IPS-15b (cell line): Measurements from ENCODE around the gene LIMS1.
"Not testable (repeated sequence)": the region's sequence is repeated elsewhere in the genome, so short reads cannot be mapped to it uniquely, and the experiment has no call there.

Source experiments
- H3K27me3 ChIP-seq: one replicate; pipeline ENCODE4 v1.6.1; 2013; ENCODE audit warnings: low read length; ENCODE audit not compliant: control insufficient read depth, insufficient read depth
- H3K36me3 ChIP-seq: one replicate; pipeline ENCODE4 v1.6.1; 2013; ENCODE audit warnings: low read length; ENCODE audit not compliant: control insufficient read depth, insufficient read depth
- H3K4me1 ChIP-seq: one replicate; pipeline ENCODE4 v1.6.1; 2013; ENCODE audit warnings: mild to moderate bottlenecking, low read length; ENCODE audit not compliant: control insufficient read depth, insufficient read depth
- H3K4me3 ChIP-seq: one replicate; pipeline ENCODE4 v1.5.1; 2013; ENCODE audit warnings: low read depth, low read length
- H3K9ac ChIP-seq: one replicate; pipeline ENCODE4 v1.6.1; 2013; ENCODE audit warnings: low read depth, mild to moderate bottlenecking, low read length
- H3K9me3 ChIP-seq: one replicate; pipeline ENCODE4 v1.6.1; 2013; ENCODE audit warnings: mild to moderate bottlenecking, low read length; ENCODE audit not compliant: control insufficient read depth, insufficient read depth

The LIMS1 gene

GRCh38 chr2:108591163-108591562 is 56.9 kb downstream of the LIMS1 start:
- Histone ChIP-seq H3K9me3 (no peaks in the 10 kb centered on the region), H3K36me3 (no peaks in the 10 kb centered on the region), H3K9ac (no peak overlapping the region), H3K4me1 (peaks cover 29% of the 10 kb centered on the region), H3K27me3 (no peaks in the 10 kb centered on the region), H3K4me3 (no peak overlapping the region)

GRCh38 chr2:108593547-108594098 is 59.4 kb downstream of the LIMS1 start:
- H3K4me1 ChIP-seq: peaks cover 24% of the 10 kb centered on the region

GRCh38 chr2:108594132-108594981 is 60.1 kb downstream of the LIMS1 start:
- Histone ChIP-seq H3K4me1 (peaks cover 24% of the 10 kb centered on the region), H3K9ac (no peak overlapping the region)

More at GRCh38 chr2:108593547-108594098, 59.4 kb downstream of the LIMS1 start:
- Histone ChIP-seq H3K36me3 (no peaks in the 10 kb centered on the region), H3K9ac (no peak overlapping the region), H3K4me3 (no peak overlapping the region), H3K27me3 (no peaks in the 10 kb centered on the region), H3K9me3 (no peaks in the 10 kb centered on the region)

GRCh38 chr2:108594982-108595464 is 60.8 kb downstream of the LIMS1 start:
- no peaks in the 10 kb centered on the region for H3K27me3 ChIP-seq
- H3K4me1 ChIP-seq: peaks cover 24% of the 10 kb centered on the region
- H3K4me3 ChIP-seq: no peak overlapping the region
- H3K9ac ChIP-seq: no peak overlapping the region
- no peaks in the 10 kb centered on the region for H3K9me3 ChIP-seq
- H3K36me3 ChIP-seq: no peaks in the 10 kb centered on the region

More at GRCh38 chr2:108594132-108594981, 60.1 kb downstream of the LIMS1 start:
- Histone ChIP-seq H3K36me3 (no peaks in the 10 kb centered on the region), H3K4me3 (no peak overlapping the region), H3K27me3 (no peaks in the 10 kb centered on the region), H3K9me3 (no peaks in the 10 kb centered on the region)

- H3K36me3 ChIP-seq, H3K27me3 ChIP-seq, H3K9me3 ChIP-seq, H3K9ac ChIP-seq, H3K4me3 ChIP-seq: not testable (repeated sequence)
- peaks cover 24% of the 10 kb centered on the region for H3K4me1 ChIP-seq
Measured at GRCh38 chr2:108595771-108596170, 61.5 kb downstream of the LIMS1 start.

GRCh38 chr2:108597105-108597744 is 63.0 kb downstream of the LIMS1 start:
- not testable (repeated sequence) for H3K9me3 ChIP-seq, H3K36me3 ChIP-seq, H3K27me3 ChIP-seq, H3K9ac ChIP-seq, H3K4me3 ChIP-seq
- peaks cover 24% of the 10 kb centered on the region for H3K4me1 ChIP-seq

GRCh38 chr2:108601199-108601598 is 66.9 kb downstream of the LIMS1 start:
- H3K4me3 ChIP-seq, H3K27me3 ChIP-seq, H3K36me3 ChIP-seq, H3K9me3 ChIP-seq, H3K4me1 ChIP-seq, H3K9ac ChIP-seq: not testable (repeated sequence)

- Histone ChIP-seq H3K9ac (no peak overlapping the region), H3K4me1 (peaks cover 4% of the 10 kb centered on the region), H3K4me3 (no peak overlapping the region), H3K9me3 (no peaks in the 10 kb centered on the region), H3K27me3 (no peaks in the 10 kb centered on the region), H3K36me3 (no peaks in the 10 kb centered on the region)
Measured at GRCh38 chr2:108602422-108602821, 68.2 kb downstream of the LIMS1 start.

GRCh38 chr2:108604196-108604595 is 69.9 kb downstream of the LIMS1 start:
- Histone ChIP-seq H3K4me3 (no peak overlapping the region), H3K36me3 (no peaks in the 10 kb centered on the region), H3K27me3 (no peaks in the 10 kb centered on the region), H3K9me3 (no peaks in the 10 kb centered on the region), H3K9ac (no peak overlapping the region), H3K4me1 (peaks cover 8% of the 10 kb centered on the region)

GRCh38 chr2:108605947-108606346 is 71.7 kb downstream of the LIMS1 start:
- no peak overlapping the region for H3K9ac ChIP-seq
- H3K9me3 ChIP-seq: no peaks in the 10 kb centered on the region
- H3K36me3 ChIP-seq: no peaks in the 10 kb centered on the region
- H3K4me1 ChIP-seq: peaks cover 8% of the 10 kb centered on the region
- no peak overlapping the region for H3K4me3 ChIP-seq
- H3K27me3 ChIP-seq: no peaks in the 10 kb centered on the region

GRCh38 chr2:108607706-108608301 is 73.5 kb downstream of the LIMS1 start:
- no peaks in the 10 kb centered on the region for H3K9me3 ChIP-seq
- H3K4me1 ChIP-seq: peaks cover 8% of the 10 kb centered on the region
- H3K4me3 ChIP-seq: no peak overlapping the region
- H3K9ac ChIP-seq: no peak overlapping the region
- H3K27me3 ChIP-seq: no peaks in the 10 kb centered on the region
- H3K36me3 ChIP-seq: no peaks in the 10 kb centered on the region
